ENCODE results near the gene GOLGB1.
"Not testable (repeated sequence)": the region's sequence is repeated elsewhere in the genome, so short reads cannot be mapped to it uniquely, and the experiment has no call there.

DNA sequence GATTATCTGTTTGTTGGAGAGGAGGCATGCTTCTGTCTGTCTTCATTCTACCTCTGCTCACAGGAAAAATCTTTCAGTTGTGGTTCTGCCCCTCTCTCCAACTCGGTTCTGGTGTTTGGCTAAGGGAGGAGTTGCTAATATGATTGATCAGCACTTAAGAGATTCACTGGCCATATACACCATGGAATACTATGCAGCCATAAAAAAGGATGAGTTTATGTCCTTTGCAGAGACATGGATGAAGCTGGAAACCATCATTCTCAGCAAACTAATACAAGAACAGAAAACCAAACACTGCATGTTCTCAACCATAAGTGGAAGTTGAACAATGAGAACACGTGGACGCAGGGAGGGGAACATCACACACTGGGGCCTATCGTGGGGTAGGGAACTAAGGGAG is 25.6 kb upstream of the GOLGB1 start:
- not testable (repeated sequence) for TF ChIP-seq ZNF548 (tag by site-specific recombination; IDR thresholded peaks at IDR 0.05); HOXA7 (CRISPR knock-in tag; IDR thresholded peaks at IDR 0.05; ENCODE audit: borderline replicate concordance); ZNF585B (tag by site-specific recombination; IDR thresholded peaks at IDR 0.05); ZNF23 (tag by site-specific recombination; IDR thresholded peaks at IDR 0.05; ENCODE audit: borderline replicate concordance); ZNF416 (tag by site-specific recombination; IDR thresholded peaks at IDR 0.05)
- TF ChIP-seq, protein P1, sequence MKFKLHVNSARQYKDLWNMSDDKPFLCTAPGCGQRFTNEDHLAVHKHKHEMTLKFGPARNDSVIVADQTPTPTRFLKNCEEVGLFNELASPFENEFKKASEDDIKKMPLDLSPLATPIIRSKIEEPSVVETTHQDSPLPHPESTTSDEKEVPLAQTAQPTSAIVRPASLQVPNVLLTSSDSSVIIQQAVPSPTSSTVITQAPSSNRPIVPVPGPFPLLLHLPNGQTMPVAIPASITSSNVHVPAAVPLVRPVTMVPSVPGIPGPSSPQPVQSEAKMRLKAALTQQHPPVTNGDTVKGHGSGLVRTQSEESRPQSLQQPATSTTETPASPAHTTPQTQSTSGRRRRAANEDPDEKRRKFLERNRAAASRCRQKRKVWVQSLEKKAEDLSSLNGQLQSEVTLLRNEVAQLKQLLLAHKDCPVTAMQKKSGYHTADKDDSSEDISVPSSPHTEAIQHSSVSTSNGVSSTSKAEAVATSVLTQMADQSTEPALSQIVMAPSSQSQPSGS (tag by site-specific recombination; IDR thresholded peaks at IDR 0.05; ENCODE audit: low read depth): not testable (repeated sequence)
- TF ChIP-seq, protein P2, sequence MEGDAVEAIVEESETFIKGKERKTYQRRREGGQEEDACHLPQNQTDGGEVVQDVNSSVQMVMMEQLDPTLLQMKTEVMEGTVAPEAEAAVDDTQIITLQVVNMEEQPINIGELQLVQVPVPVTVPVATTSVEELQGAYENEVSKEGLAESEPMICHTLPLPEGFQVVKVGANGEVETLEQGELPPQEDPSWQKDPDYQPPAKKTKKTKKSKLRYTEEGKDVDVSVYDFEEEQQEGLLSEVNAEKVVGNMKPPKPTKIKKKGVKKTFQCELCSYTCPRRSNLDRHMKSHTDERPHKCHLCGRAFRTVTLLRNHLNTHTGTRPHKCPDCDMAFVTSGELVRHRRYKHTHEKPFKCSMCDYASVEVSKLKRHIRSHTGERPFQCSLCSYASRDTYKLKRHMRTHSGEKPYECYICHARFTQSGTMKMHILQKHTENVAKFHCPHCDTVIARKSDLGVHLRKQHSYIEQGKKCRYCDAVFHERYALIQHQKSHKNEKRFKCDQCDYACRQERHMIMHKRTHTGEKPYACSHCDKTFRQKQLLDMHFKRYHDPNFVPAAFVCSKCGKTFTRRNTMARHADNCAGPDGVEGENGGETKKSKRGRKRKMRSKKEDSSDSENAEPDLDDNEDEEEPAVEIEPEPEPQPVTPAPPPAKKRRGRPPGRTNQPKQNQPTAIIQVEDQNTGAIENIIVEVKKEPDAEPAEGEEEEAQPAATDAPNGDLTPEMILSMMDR (tag by site-specific recombination; IDR thresholded peaks at IDR 0.05): not testable (repeated sequence)
- TF ChIP-seq, protein P3, sequence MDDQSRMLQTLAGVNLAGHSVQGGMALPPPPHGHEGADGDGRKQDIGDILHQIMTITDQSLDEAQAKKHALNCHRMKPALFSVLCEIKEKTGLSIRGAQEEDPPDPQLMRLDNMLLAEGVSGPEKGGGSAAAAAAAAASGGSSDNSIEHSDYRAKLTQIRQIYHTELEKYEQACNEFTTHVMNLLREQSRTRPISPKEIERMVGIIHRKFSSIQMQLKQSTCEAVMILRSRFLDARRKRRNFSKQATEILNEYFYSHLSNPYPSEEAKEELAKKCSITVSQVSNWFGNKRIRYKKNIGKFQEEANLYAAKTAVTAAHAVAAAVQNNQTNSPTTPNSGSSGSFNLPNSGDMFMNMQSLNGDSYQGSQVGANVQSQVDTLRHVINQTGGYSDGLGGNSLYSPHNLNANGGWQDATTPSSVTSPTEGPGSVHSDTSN (CRISPR knock-in tag; IDR thresholded peaks at IDR 0.05): not testable (repeated sequence)
- TF ChIP-seq, protein P4, sequence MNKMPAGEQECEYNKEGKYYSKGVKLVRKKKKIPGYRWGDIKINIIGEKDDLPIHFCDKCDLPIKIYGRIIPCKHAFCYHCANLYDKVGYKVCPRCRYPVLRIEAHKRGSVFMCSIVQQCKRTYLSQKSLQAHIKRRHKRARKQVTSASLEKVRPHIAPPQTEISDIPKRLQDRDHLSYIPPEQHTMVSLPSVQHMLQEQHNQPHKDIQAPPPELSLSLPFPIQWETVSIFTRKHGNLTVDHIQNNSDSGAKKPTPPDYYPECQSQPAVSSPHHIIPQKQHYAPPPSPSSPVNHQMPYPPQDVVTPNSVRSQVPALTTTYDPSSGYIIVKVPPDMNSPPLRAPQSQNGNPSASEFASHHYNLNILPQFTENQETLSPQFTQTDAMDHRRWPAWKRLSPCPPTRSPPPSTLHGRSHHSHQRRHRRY (tag by site-specific recombination; IDR thresholded peaks at IDR 0.05): not testable (repeated sequence)
- TF ChIP-seq, protein P5, sequence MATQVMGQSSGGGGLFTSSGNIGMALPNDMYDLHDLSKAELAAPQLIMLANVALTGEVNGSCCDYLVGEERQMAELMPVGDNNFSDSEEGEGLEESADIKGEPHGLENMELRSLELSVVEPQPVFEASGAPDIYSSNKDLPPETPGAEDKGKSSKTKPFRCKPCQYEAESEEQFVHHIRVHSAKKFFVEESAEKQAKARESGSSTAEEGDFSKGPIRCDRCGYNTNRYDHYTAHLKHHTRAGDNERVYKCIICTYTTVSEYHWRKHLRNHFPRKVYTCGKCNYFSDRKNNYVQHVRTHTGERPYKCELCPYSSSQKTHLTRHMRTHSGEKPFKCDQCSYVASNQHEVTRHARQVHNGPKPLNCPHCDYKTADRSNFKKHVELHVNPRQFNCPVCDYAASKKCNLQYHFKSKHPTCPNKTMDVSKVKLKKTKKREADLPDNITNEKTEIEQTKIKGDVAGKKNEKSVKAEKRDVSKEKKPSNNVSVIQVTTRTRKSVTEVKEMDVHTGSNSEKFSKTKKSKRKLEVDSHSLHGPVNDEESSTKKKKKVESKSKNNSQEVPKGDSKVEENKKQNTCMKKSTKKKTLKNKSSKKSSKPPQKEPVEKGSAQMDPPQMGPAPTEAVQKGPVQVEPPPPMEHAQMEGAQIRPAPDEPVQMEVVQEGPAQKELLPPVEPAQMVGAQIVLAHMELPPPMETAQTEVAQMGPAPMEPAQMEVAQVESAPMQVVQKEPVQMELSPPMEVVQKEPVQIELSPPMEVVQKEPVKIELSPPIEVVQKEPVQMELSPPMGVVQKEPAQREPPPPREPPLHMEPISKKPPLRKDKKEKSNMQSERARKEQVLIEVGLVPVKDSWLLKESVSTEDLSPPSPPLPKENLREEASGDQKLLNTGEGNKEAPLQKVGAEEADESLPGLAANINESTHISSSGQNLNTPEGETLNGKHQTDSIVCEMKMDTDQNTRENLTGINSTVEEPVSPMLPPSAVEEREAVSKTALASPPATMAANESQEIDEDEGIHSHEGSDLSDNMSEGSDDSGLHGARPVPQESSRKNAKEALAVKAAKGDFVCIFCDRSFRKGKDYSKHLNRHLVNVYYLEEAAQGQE (tag by site-specific recombination; IDR thresholded peaks at IDR 0.05): not testable (repeated sequence)
- TF ChIP-seq, protein P6, sequence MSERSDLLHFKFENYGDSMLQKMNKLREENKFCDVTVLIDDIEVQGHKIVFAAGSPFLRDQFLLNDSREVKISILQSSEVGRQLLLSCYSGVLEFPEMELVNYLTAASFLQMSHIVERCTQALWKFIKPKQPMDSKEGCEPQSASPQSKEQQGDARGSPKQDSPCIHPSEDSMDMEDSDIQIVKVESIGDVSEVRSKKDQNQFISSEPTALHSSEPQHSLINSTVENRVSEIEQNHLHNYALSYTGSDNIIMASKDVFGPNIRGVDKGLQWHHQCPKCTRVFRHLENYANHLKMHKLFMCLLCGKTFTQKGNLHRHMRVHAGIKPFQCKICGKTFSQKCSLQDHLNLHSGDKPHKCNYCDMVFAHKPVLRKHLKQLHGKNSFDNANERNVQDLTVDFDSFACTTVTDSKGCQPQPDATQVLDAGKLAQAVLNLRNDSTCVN (tag by site-specific recombination; optimal IDR thresholded peaks at IDR 0.05): not testable (repeated sequence)

Measured in HEK293 (cell line).